ENCODE results near the gene JPH4. TPM values are rescaled to one million over a fixed set of nuclear protein-coding genes. Genes with fewer than 3 reads are reported as not detected.
"Not testable (repeated sequence)": the region's sequence is repeated elsewhere in the genome, so short reads cannot be mapped to it uniquely, and the experiment has no call there.

JPH4 gene
- total RNA-seq, 1 experiment from 2014 or later, result not detected

DNA sequence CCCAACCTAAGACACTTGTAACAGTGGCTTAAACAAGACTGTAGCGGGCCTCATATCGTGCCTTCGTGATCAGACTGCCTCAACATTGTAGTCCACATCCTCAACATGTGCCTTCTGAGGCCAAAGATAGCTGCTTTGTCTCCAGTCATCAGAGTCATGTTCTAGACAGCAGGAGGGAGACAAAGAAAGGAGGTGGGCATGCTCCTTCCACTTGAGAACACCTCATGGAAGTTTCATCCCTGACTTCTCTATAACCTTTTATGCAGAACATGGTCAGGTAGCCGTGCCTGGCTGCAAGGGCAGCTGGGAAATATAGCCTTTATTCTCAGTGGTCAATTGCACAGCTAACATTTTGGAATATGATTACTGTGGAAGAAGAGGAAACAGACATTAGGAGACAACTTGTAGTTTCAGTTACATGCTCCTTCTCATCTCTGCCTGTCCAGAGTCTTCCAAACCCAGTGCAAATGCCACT is 32.3 kb upstream of the JPH4 start:
- in situ Hi-C loops (cut with HindIII; ENCODE audit: low pct_unique_long_range_greater_than_20kb, low sequenced_read_pairs), result no loop called here
- DNase-seq (ENCODE audit: low read depth, low spot score), result no peak

- DNase-seq (ENCODE audit: low read depth, low spot score), result no peak
- in situ Hi-C loops (cut with HindIII; ENCODE audit: low pct_unique_long_range_greater_than_20kb, low sequenced_read_pairs), result no loop called here
Measured at GRCh38 chr14:23610090-23610814, 31.7 kb upstream of the JPH4 start.

GRCh38 chr14:23609411-23610089 is 31.0 kb upstream of the JPH4 start:
- DNase-seq (ENCODE audit: low read depth, low spot score); in situ Hi-C loops (cut with HindIII; ENCODE audit: low pct_unique_long_range_greater_than_20kb, low sequenced_read_pairs): not testable (repeated sequence)

GRCh38 chr14:23609001-23609400 is 30.4 kb upstream of the JPH4 start:
- in situ Hi-C loops (cut with HindIII; ENCODE audit: low pct_unique_long_range_greater_than_20kb, low sequenced_read_pairs), result no loop called here
- no peak for DNase-seq (ENCODE audit: low read depth, low spot score)

GRCh38 chr14:23608454-23608853 is 29.9 kb upstream of the JPH4 start:
- DNase-seq (ENCODE audit: low read depth, low spot score), result no peak
- in situ Hi-C loops (cut with HindIII; ENCODE audit: low pct_unique_long_range_greater_than_20kb, low sequenced_read_pairs), result no loop called here

DNA sequence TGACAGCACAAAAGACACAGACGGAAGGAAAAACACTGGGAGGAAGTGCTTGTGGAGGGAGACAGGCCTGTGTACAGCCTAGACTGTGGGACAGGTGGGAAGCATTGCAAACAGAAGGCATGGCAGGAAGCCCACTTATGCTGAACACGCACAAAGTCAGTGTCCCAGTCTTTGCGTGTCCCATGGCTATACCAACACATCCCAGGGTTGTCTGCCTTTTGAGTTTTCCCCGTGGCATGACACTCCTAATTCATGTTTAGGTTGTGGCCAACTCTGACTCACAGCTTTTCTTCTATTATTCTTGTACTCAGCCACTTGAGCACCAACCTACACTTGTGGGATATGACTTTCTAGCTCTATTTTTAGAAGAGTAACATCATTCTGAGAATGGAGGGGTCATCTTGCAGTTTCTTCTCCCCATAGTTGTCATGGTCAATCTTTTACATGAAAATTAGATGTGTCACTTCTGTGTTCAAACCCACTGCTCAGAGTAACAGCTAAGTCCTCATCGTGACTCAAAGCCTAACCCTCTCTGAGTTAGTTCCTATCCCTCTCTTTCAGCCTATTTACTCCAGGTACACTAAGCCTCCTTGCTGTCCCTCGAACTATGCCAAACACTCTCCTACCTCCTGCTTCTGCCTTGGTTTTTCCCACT is 27.5 kb upstream of the JPH4 start:
- DNase-seq (ENCODE audit: low read depth, low spot score), result no peak
- in situ Hi-C loops (cut with HindIII; ENCODE audit: low pct_unique_long_range_greater_than_20kb, low sequenced_read_pairs), result no loop called here

- DNase-seq (ENCODE audit: low read depth, low spot score), result no peak
- in situ Hi-C loops (cut with HindIII; ENCODE audit: low pct_unique_long_range_greater_than_20kb, low sequenced_read_pairs), result no loop called here
Measured at GRCh38 chr14:23604675-23605170, 26.1 kb upstream of the JPH4 start.

- DNase-seq (ENCODE audit: low read depth, low spot score), result no peak
- in situ Hi-C loops (cut with HindIII; ENCODE audit: low pct_unique_long_range_greater_than_20kb, low sequenced_read_pairs), result no loop called here
Measured at GRCh38 chr14:23604148-23604547, 25.6 kb upstream of the JPH4 start.

GRCh38 chr14:23603103-23603502 is 24.5 kb upstream of the JPH4 start:
- in situ Hi-C loops (cut with HindIII; ENCODE audit: low pct_unique_long_range_greater_than_20kb, low sequenced_read_pairs), result no loop called here
- DNase-seq (ENCODE audit: low read depth, low spot score), result no peak

- in situ Hi-C loops (cut with HindIII; ENCODE audit: low pct_unique_long_range_greater_than_20kb, low sequenced_read_pairs), result no loop called here
- DNase-seq (ENCODE audit: low read depth, low spot score), result no peak
Measured at GRCh38 chr14:23602181-23603095, 23.8 kb upstream of the JPH4 start.

GRCh38 chr14:23601845-23602180 is 23.2 kb upstream of the JPH4 start:
- in situ Hi-C loops (cut with HindIII; ENCODE audit: low pct_unique_long_range_greater_than_20kb, low sequenced_read_pairs), result no loop called here
- DNase-seq (ENCODE audit: low read depth, low spot score), result no peak

DNA sequence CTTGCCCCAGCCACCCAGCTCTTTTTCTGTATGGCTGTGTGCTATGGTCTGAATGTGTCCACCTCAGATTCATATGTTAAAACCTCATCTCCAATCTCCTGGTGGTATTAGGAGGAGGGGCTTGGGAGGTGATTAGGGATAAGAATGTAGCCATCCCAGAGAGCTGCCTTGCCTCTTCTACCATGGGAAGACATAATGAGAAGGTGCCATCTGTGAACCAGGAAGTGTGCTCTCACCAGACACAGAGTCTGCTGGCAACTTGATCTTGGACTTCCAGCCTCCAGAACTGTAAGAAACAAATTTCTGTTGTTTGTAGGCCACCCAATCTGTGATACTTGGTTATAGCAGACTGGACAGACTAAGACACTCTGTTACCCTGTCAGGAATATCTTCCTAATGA is 22.8 kb upstream of the JPH4 start:
- DNase-seq (ENCODE audit: low read depth, low spot score), result no peak
- in situ Hi-C loops (cut with HindIII; ENCODE audit: low pct_unique_long_range_greater_than_20kb, low sequenced_read_pairs), result no loop called here

GRCh38 chr14:23600806-23601205 is 22.2 kb upstream of the JPH4 start:
- in situ Hi-C loops (cut with HindIII; ENCODE audit: low pct_unique_long_range_greater_than_20kb, low sequenced_read_pairs), result no loop called here
- no peak for DNase-seq (ENCODE audit: low read depth, low spot score)

DNA sequence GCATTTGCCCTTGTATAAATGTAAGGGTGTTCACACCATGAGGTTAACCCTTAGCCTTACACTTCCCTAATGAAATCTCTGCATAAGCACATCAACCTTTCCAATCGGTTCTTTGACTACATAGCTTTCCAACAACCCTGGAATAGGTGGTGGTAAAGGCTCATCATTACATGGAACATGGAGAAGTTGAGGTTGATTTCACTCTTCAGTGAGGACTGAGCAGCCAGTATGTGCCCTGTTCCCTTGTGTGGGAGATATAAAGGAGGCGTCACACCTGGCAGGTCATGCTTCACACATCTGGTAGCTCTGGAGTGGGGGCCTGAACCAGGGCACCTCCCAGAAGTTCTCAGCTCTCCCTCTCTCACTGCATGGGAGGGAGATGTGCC is 21.7 kb upstream of the JPH4 start:
- in situ Hi-C loops (cut with HindIII; ENCODE audit: low pct_unique_long_range_greater_than_20kb, low sequenced_read_pairs), result no loop called here

GRCh38 chr14:23594191-23594590 is 15.6 kb upstream of the JPH4 start:
- DNase-seq (ENCODE audit: low read depth, low spot score); in situ Hi-C loops (cut with HindIII; ENCODE audit: low pct_unique_long_range_greater_than_20kb, low sequenced_read_pairs): not testable (repeated sequence)

More for the DNA sequence above, 21.7 kb upstream of the JPH4 start:
- no peak for DNase-seq (ENCODE audit: low read depth, low spot score)

DNA sequence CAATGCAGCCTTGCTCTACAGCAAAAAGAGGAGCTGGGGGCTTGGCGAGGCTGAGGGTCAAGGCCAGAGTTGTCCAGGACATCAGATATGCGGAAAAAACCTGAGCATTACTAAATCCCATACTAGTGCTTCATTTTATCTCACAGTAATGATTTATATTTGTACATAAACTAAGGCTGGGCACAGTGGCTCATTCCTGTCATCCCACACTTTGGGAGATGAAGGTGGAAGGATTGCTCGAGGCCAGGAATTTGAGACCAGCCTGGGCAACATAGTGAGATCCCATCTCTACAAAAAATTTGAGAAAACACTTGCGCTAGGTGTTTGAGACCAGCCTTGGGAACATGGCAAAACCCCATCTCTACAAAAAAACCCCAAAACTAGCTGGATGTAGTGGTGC is 11.6 kb upstream of the JPH4 start:
- in situ Hi-C loops (cut with HindIII; ENCODE audit: low pct_unique_long_range_greater_than_20kb, low sequenced_read_pairs), result no loop called here
- no peak for DNase-seq (ENCODE audit: low read depth, low spot score)

DNA sequence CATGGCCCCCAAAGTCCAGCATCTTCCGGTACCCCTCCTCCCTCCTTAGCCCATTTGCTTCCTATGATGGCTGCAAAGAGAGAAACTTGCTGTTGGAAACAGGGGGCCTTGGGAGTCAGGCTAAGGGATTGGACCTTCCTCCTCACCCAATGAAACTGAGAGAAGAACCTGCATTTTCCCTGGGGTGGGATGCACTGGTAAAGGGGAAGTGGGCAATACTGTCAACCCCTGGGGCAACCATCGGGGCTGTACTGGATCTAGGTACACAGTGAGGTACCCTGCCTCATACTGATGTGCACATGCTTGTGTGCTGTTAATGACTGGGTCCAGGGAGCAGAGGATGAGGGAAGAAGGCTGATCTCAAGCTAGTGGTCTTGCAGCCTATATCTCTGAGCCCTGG is 11.0 kb upstream of the JPH4 start:
- in situ Hi-C loops (cut with HindIII; ENCODE audit: low pct_unique_long_range_greater_than_20kb, low sequenced_read_pairs), result no loop called here

More for the DNA sequence above, 11.0 kb upstream of the JPH4 start:
- DNase-seq (ENCODE audit: low read depth, low spot score), result no peak
